GM21515 (cell line): Measurements from ENCODE around the gene PLAGL1.
"Not testable (repeated sequence)": the region's sequence is repeated elsewhere in the genome, so short reads cannot be mapped to it uniquely, and the experiment has no call there.

Source experiments
- ATAC-seq: cut with Tn5 transposase; IDR thresholded peaks from one replicate; pipeline ENCODE4 v1.9.1; 2021; ENCODE audit not compliant: unreplicated experiment

Gene PLAGL1, protein sequence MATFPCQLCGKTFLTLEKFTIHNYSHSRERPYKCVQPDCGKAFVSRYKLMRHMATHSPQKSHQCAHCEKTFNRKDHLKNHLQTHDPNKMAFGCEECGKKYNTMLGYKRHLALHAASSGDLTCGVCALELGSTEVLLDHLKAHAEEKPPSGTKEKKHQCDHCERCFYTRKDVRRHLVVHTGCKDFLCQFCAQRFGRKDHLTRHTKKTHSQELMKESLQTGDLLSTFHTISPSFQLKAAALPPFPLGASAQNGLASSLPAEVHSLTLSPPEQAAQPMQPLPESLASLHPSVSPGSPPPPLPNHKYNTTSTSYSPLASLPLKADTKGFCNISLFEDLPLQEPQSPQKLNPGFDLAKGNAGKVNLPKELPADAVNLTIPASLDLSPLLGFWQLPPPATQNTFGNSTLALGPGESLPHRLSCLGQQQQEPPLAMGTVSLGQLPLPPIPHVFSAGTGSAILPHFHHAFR

DNA sequence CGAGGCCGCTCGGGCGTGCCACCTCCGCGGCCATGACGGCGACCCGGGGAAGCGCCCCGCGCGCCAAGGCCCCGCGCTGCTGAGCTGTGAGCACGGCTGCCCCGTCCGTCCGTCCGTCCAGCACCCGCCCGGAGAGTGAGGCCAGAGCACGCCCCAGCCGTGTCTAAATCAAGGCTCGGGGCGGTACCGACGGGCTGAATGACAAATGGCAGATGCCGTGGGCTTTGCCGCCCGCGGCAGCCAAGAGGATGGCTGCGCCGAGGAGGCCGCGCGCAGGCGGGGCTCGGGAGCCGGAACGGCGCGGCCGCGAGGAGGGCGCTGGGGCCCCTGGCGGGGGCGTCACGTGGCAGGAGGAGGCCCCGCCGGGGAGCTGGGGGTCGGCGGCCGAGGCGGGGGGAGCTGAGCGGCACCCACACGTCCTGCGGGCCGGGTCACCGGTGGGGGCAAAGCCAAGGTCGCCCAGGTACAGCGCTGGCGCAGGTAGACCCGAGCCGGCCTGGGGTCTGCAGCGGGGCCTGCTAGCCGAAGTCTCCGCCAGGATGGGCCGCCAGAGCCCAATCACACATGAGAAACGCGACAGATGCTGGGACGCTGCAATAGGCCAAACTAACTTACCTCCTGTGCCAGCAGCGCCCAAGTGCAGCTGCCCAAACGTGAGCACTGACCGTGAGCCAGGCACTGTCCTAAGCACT lies at the start of gene PLAGL1:
PLAGL1 (minus strand) TSS at position 140 of the 692 bp plus-strand sequence. CDS start 60,123 bp downstream, outside the sequence.
- peak; percentile 75 for ATAC-seq

DNA sequence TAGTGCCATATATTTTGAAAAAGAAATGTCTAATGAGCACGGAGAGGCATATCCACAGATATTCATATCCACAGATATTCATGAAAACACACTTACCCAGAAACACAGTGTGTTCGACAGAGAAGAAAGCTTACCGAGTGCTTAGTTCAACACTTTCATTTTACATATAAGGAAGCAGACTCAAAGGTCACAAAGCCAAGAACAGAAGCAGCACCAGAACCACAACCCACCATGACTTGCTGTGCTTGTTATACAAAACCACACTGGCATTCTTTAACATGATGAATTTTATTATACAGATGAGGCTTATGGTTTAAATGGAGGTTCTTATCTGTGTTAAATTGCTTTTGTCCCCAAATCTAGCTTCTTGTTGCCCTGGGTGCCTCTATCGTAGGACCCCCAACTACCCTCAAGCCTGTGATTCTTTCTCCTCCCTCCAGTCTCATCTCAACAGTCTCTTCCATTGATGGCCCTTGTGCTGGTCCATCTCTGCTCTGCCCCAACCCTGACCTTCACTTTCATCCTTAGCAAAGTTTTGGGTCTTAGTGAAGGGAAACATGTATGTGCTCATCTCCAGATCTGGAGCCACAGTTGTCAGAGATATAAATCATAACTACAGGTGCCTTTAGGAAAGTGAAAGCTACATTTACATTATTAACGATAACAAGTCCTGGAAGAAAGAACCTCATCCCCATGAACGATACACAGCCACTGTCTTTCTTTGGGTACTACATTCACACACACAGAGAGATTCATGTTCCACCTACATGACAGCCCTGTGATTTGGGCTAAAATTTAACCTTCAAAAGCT lies 47.3 kb upstream of the PLAGL1 start:
- peak; percentile 86 for ATAC-seq

DNA sequence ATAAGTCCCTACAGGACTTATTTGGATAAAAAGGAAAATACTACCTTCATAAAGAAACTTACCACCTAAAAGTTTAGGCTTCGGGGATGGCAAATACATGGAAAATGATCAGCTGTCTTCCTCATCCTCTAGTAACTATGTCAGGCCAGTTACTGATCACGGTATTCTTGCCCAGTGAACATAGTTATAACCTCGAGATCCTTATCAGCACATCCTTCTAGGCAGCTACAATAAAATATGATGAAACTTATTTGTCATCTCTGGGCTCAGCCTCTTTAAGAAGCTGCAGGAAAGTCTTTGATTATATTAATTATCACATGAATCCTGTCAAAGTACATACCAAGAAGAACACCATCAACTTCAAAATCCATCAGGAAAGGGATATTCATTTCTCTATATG lies 45.5 kb upstream of the PLAGL1 start:
- ATAC-seq: no peak

DNA sequence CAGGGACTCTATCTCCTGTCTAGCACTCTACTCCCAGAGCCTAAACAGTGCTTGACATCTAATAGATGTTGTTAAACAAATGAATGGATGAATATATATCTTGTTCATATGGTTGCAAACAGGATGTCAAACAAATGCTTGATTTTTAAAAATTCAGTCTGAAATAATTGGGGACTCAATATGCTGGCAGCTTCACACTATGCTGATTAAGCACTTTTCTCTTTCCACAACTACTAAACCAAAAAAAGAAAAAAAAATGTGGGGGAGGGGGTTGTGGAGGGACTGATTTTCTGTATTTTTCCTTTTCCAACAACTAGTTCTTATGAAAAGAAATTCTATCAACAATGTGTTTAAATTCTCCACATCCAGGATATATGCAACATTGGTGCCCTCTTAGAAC lies 44.4 kb upstream of the PLAGL1 start:
- no peak for ATAC-seq

DNA sequence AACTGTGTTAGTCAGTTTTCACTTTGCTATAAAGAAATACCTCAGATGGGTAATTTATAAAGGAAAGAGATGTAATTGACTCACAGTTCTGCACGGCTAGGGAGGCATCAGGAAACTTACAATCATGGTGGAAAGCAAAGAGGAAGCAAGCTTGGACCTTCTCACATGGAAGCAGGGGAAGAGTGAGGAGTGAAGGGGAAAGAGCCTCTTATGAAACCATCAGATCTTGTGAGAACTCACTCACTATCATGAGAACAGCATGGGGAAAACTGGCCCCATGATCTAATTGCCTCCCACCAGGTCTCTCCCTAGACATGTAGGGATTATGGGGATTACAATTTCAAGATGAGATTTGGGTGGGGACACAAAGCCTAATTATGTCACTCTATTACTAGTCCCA lies 41.3 kb upstream of the PLAGL1 start:
- no peak for ATAC-seq

DNA sequence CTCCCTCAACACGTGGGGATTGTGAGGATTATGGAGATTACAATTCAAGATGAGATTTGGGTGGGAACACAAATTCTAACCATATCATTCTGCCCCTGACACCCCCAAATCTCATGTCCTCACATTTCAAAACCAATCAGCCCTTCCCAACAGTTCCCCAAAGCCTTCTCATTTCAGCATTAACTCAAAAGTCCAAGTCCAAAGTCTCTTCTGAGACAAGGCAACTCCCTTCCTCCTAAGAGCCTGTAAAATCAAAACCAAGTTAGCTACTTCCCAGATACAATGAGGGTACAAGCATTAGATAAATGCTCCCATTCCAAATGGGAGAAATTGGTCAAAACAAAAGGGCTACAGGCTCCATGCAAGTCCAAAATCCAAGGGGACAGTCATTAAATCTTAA lies 39.6 kb upstream of the PLAGL1 start:
- no peak for ATAC-seq

DNA sequence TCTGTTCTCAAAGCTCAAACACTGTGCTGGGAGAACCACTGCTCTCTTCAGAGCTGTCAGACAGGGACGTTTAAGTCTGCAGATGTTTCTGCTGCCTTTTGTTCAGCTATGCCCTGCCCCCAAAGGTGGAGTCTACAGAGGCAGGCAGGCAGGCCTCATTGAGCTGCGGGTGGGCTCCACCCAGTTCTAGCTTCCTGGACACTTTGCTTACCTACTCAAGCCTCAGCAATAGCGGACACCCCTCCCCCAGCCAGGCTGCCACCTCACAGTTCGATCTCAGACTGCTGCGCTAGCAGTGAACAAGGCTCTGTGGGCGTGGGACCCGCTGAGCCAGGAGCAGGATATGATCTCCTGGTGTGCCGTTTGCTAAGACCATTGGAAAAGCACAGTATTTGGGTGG lies 38.6 kb upstream of the PLAGL1 start:
- not testable (repeated sequence) for ATAC-seq

DNA sequence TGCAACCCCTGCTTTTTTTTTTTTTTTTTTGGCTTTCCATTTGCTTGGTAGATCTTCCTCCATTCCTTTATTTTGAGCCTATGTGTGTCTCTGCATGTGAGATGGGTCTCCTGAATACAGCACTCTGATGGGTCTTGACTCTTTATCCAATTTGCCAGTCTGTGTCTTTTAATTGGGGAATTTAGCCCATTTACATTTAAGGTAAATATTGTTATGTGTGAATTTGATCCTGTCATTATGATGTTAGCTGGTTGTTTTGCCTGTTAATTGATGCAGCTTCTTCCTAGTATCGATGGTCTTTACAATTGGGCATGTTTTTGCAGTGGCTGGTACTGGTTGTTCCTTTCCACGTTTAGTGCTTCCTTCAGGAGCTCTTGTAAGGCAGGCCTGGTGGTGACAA lies 36.9 kb upstream of the PLAGL1 start:
- ATAC-seq: not testable (repeated sequence)

DNA sequence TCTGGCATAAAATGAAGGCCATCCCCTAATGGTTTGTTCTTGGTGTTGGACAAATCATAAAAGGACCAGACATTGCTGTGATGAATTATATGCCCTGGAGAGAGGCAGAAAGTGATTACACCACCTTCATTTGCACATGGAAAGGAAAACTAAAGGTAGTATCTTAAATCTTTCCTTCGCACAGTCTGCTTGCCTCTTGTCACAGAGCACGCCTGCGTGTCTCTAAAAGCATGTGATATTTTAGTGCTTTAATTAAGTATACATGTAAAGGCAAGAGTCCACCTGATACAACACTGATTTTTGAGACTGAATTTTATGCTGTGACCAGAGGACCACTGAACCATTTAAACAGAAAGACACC lies 28.8 kb upstream of the PLAGL1 start:
- ATAC-seq: no peak

DNA sequence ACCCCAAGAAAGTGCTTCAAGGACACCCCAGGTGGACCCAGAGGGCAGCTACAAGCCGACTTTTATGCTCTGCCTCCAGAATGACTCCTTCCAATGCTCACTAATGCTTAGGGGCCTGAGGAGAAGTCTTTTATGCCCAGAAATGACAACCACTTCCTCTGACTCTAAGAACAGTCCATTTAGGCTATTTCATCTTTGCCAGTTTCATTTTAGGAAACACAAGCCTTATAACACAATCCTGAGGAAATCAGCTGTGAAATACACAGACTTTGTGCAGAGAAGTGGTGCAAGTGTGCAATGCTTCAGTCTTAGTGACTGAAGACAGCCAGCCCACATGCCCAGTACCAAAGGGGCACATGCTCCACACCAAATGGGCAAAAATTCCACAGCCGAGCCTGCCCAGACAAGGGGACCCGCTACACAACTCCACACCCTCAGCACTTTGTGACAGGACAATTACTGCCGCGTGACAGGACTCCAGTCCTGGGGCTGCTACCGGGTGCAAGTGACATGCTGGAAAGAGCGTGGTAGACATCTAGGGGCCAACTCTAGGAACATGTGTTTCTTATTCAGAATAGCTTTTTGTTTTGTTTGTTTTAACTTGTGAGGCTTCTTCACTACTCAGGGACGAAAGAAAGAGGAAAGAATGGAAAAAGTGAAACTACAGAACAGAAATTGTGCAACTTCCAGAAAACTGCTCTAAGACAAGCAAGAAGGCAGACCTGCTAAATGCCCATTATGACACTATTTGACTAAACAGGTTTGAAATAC lies 28.2 kb upstream of the PLAGL1 start:
- no peak for ATAC-seq

DNA sequence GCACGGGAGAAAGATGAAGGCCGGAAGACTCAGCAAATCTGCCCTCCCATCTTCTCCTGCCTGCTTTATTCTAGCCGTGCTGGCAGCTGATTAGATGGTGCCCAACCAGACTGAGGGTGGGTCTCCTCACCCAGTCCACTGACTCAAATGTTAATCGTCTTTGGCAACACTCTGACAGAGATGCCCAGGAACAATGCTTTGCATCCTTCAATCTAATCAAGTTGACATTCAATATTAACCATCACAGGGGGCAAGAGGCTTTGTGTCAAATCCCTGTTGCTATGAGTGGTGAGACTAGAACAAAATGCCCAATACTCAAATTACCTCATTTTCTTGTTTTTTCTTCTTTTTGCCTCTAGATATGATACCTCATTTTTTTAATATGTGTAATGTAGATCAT lies 27.4 kb upstream of the PLAGL1 start:
- ATAC-seq: no peak

DNA sequence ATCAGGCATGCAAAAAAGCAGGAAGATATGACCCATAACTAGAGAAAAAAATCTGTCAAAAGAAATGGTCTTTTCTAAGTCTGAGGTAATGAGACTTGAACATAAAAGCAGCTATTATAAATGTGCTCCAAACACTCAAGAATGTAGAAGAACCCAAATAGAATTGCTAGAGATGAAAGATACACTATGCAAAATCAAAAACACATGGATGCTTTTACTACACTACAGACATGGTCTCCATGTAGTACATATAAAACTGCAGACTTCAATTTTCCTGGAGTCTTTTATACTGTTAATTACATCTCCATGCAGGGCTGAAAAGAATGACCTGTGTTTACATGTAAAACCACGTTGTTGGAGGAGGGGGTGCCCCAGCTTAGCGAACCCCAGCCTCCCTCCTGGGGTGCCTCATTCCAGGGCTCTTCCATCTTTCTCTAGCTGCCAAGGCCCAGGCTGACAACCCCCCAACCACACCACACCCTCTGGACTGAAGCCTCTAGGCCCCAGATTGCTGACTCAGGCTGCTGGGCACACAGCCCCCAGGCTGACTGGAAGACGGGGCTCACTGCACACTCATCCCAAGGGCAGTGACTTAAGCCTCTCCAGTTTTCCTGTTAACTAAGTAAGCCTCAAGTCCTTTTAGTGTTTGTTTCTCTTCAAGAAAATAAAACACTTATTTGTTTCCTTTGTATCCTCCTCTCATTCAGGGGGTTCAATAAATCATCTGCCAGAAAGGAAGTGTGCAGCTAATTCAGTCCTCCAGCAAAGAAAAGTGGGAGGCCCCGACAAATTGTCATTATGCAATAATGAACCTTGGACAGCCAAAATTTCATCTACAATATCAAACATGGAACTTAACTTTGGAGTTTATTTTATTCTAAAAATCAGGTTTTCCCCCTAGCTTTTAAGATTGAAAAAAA lies 26.0 kb upstream of the PLAGL1 start:
- ATAC-seq: no peak

DNA sequence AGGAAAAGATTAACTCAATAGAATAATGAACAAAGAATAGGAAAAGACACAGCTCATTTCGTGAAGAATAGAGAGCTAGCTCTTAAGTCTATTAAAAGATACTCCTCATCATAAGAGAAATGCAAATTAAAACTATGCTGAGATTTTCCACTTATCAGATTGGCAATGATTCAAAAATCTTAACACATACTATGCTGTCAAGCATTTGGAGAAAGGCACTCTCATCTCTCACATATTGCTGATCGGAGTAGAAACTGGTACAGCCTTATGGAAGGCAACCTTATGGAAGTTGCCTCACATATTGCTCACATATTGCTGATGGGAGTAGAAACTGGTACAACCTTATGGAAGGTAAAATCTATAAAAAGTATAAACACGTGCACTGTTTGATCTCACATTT lies 21.4 kb upstream of the PLAGL1 start:
- ATAC-seq: no peak

DNA sequence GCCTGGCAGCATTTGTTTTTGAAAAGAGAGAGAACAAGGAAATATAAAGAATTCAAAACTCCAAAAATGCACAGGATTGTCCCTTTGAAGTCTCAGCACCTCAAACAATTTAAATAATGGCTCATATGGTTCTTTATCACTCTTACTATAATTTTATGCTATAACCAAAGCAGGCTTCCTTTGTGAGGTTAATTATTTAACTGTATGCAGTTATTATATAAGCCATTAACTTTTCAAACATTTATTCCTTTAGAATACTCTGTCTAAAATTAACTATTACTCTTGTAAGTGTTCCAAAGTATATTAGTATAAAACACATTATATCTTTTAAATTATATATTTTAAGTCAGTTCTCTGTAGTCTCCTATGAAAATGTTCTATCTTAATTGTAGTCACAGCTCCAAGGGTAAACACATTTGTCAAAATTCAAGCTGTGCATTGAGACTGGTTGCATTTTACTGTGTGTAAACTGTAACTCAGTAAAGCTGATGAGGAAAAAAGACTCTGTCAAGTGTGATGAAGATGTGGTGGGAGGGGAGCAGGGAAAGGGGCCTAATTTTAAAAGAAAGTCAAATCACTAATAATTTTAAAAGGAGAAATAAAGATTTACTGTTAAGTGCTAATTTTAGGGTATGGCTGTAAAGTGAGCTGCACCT lies 20.0 kb upstream of the PLAGL1 start:
- no peak for ATAC-seq

DNA sequence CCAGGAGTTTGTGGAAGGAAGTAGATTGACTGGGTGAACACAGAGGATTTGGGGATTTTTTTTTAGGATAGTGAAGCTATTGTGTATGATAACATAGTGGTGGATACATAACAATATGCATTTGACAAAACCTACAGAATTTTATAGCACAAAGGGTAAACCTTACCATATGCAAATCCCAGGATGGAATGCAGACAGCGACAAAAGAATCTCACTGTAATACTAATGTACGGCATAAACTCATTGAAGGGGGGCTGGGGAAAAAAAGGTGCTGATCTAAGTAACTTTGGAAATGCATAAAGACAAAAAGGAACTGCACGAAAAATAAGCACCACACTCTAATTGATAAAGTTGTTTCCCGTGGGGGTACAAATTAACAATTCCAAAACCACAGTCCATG lies 15.2 kb upstream of the PLAGL1 start:
- ATAC-seq: no peak

DNA sequence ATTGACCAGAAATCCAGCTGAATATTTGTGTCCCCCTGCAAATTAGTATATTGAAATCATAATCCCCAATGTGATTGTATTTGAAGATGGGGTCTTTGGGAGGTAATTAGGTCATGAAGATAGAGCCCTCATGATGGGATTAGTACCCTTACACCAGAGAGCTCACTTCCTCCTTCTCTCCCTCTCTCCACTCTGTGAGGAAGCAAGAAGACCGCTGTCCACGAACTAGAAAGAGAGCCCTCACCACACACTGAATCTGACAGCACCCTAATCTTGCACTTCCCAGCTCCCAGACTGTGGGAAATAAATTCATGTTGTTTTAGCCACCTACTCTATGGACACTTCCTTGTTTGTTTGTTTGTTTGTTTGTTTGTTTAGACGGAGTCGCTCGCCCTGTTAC lies 11.9 kb upstream of the PLAGL1 start:
- no peak for ATAC-seq

DNA sequence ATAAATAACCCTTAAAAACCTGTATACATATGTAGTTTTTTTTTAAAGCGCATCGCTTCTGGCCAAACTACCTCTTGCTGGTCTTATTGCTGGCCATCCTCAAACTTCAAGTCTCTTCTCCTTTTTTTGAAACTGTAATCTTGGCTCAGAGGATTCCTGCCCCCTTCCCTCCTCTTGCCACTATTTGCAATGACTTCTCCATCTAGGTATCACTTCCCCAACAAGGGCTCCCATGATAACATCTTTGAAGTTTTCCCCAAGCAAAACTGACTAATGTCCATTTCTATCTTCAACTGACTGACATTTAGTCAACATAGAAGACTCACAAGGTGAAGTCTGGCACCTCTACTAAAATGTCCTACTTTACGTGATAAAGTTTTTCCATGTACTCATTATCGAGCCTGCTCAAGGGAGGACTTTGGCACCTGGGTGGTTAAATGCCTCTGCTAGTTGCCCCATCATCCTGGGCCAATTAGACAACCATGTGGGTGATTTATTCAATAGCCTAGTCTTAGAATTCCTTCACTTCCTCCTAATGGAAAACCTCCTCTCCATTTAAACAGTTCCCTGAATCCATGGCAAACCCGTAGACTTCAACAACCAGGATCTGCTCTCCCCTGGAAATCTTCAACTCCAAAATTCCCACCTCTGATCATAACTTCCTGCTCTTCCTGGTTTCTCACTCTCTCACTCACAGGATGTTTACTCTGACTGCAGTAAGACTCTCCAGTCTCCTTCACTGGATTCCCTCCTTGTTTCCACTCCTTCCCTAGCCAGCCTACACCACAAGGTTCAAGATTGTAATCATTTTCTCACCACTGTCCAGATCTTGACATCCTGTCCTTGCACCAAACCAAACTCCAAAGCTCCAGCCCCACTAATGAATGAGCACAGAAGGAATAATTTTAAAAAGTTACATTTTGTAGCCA lies 9.4 kb upstream of the PLAGL1 start:
- no peak for ATAC-seq

DNA sequence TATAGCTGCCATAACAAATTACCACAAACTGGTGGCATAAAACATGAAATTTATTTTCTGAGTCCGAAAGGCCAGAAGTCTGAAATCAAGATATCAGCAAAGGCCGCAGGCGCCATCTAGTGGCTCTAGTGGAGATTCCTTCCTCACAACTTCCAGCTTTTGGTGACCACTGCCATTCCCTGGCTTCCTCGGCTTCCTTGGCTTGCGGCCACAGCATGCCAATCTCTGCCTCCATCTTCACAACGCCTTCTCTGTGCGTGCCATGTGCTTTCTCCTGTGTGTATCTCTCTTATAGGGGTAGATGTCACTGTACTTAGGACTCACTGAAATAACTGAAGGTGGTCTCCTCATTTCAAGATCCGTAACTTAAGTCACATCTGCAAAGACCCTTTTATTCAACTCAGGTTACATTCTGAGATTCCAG lies 5.4 kb upstream of the PLAGL1 start:
- ATAC-seq: no peak
